GM18951 (cell line): Measurements from ENCODE around the gene SNRPB.
"Not testable (repeated sequence)": the region's sequence is repeated elsewhere in the genome, so short reads cannot be mapped to it uniquely, and the experiment has no call there.

Experiments
- POLR2A ChIP-seq: IDR thresholded peaks from 4 replicates; pipeline ENCODE4 v1.6.1; 2011; ENCODE audit warnings: mild to moderate bottlenecking; ENCODE audit not compliant: insufficient read length, insufficient read depth; ENCODE audit errors: extremely low read depth
- in situ Hi-C: fragments of 300-500 bp; cut with MboI; formaldehyde crosslinking; loops from one replicate; pipeline ENCODE4 v1.12.0; 2022; ENCODE audit warnings: low sequenced_read_pairs, mixed read lengths, inconsistent platforms; ENCODE audit not compliant: unreplicated experiment

The SNRPB gene

DNA sequence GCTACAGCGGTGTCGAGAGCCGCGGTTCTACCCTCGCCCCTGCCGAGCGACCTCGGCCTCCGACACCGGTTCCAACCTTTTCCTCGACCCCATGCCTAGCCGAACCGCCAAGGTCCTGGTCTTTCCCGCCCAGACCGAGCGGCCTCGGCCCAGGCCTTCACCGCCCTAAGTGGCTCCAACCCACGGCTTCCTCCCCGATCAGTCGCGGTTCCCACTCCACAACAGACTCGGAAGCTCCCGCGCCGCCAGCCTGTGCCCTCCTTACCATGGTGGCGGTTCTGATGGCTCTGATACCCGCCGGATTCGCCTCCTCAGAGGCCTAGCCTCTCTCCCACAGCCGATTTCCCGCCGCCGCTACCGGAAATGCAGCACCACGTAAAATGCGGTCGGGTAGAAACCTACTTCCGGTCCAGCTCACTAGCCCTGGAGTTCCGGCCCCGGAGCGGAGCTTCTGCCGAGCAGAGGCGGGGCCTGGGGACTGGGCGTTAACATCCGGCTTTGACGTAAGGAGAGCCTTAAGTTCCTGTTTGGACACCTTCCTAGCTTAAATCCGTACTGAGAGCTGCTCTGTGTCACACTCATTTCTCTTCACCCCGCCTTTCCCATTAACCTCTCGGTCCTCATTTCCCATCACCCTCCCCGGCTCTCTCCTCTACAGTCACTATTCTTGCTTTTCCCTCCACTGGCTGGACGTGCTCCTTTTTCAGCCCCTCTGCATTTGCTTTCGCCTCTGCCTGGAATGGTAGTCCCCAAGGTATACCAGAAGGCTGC lies at the start of gene SNRPB:
Gene SNRPB, minus strand, starts transcription at position 367 of the 771 bp plus-strand sequence. Its CDS starts 99 bp downstream, at position 268.
- in situ Hi-C loops: no loop called here
- peak; percentile 93 for TF ChIP-seq POLR2A

DNA sequence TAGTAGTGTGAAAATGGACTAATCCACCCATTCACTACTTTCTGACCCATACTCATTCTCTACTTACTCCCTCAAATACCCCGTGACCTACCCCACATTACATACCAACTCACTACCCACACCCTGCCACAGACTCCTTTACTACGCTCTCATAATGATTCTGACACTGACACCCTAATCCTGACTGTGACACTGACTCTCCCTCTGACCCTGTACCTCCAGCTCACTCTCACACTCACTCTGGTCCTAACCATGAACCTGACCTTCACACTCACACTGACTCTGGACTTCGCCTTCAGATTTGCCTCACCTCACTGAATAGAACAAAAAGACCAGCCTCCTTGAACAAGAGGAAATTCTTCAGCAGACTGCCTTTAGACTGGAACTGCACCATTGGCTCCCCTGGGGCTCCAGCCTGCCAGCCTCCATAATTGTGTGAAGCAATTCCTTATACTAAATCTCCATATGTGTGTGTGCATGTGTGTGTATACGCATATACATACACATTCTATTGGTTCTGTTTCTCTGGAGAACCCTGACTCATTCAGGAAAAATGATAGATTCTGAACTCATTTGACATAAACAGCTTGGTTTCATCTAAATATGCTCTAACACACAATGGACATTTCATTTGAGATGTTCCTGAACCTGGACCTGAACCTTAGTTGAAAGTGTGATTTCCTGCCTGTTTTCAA lies 48.7 kb upstream of the SNRPB start:
- no peak for TF ChIP-seq POLR2A
- in situ Hi-C loops: no loop called here

GRCh38 chr20:2518558-2518957 lies 48.0 kb upstream of the SNRPB start:
- in situ Hi-C loops: no loop called here
- TF ChIP-seq POLR2A: no peak

GRCh38 chr20:2518096-2518495 lies 47.5 kb upstream of the SNRPB start:
- in situ Hi-C loops: no loop called here
- no peak for TF ChIP-seq POLR2A

- in situ Hi-C loops: no loop called here
- no peak for TF ChIP-seq POLR2A
Observed at GRCh38 chr20:2516399-2516798, 45.8 kb upstream of the SNRPB start.

DNA sequence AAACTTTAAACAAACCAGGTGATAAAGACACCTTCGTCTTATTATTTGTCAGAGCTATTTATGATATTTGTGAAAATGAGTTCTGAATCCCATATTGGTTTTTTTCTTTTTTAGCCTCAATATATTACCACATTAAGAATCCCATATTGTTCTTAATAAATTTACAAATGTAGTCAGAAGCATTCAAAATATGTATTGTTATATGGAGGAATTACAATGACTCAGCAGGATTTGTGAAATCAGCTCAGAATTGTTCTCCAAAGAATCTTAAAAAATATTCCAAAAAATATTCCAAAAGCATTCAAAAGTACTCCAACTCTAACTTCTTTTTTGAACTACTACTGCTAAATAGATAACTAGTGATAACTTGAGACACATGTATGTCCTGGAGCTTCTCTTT lies 44.6 kb upstream of the SNRPB start:
- TF ChIP-seq POLR2A: no peak
- in situ Hi-C loops: no loop called here

- no peak for TF ChIP-seq POLR2A
Observed at GRCh38 chr20:2509794-2510193, 39.2 kb upstream of the SNRPB start.

GRCh38 chr20:2509468-2509781 lies 38.8 kb upstream of the SNRPB start:
- TF ChIP-seq POLR2A: no peak
- in situ Hi-C loops: no loop called here

More at GRCh38 chr20:2509794-2510193, 39.2 kb upstream of the SNRPB start:
- in situ Hi-C loops: no loop called here

GRCh38 chr20:2508631-2509467 lies 38.3 kb upstream of the SNRPB start, which contains the start of gene ZNF343:
ZNF343 (minus strand) TSS chr20:2508915; CDS start chr20:2493895, 15,020 bp downstream.
- peak; percentile 78 for TF ChIP-seq POLR2A
- in situ Hi-C loops: no loop called here

GRCh38 chr20:2507875-2508630 lies 37.5 kb upstream of the SNRPB start:
- TF ChIP-seq POLR2A: no peak
- in situ Hi-C loops: no loop called here

- in situ Hi-C loops: no loop called here
- no peak for TF ChIP-seq POLR2A
Observed at GRCh38 chr20:2507464-2507863, 36.9 kb upstream of the SNRPB start.

- in situ Hi-C loops: not testable (repeated sequence)
Observed at GRCh38 chr20:2506426-2506825, 35.8 kb upstream of the SNRPB start.

DNA sequence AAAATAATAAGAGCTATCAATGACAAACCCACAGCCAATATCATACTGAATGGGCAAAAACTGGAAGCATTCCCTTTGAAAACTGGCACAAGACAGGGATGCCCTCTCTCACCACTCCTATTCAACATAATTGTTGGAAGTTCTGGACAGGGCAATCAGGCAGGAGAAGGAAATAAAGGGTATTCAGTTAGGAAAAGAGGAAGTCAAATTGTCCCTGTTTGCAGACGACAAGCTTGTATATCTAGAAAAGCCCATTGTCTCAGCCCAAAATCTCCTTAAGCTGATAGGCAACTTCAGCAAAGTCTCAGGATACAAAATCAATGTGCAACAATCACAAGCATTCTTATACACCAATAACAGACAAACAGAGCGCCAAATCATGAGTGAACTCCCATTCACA lies 34.2 kb upstream of the SNRPB start:
- in situ Hi-C loops: not testable (repeated sequence)

DNA sequence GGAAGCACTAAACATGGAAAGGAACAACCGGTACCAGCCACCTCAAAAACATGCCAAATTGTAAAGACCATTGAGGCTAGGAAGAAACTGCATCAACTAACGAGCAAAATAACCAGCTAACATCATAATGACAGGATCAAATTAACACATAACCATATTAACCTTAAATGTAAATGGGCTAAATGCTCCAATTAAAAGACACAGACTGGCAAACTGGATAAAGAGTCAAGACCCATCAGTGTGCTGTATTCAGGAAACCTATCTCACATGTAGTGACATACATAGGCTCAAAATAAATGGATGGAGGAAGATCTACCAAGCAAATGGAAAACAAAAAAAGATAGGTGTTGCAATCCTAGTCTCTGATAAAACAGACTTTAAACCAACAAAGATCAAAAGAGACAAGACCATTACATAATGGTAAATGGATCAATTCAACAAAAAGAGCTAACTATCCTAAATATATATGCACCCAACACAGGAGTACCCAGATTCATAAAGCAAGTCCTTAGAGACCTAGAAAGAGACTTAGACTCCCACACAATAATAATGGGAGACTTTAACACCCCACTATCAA lies 32.3 kb upstream of the SNRPB start:
- in situ Hi-C loops: not testable (repeated sequence)
